Stimulated activated CD8-positive, alpha-beta memory T cell treated with anti-CD3 and anti-CD28 coated beads, Interleukin-2, amount 100 ng/mL, for 48 hours (primary cell): Measurements from ENCODE around the gene ZNHIT6.
"Not testable (repeated sequence)": the region's sequence is repeated elsewhere in the genome, so short reads cannot be mapped to it uniquely, and the experiment has no call there.

Experiments
- DNase-seq, 2 donors: peaks; one replicate each; pipeline ENCODE4 v3.0.0-alpha.2; 2020; ENCODE audit warnings: low read depth in 2 of 2

ZNHIT6 gene

DNA sequence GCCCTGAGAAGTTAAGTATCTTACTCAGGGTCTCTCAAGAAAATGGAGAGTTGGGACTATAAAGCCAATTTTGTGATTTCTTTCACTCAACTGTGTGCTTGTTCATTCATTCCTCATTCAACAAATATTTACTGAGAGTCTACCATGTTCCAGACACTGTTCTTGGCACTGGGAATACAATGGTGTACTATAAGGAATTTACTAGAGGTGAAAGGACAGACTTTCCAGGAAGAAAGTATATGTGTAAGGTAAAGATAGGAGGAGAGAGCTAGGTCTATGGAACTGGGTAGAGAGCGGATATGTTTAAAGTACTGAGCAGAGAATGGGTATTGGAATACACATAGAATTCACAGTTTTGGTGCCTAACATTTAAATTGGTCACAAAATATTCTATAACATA, 42.3 kb downstream of the ZNHIT6 start:
- no peak for DNase-seq

DNA sequence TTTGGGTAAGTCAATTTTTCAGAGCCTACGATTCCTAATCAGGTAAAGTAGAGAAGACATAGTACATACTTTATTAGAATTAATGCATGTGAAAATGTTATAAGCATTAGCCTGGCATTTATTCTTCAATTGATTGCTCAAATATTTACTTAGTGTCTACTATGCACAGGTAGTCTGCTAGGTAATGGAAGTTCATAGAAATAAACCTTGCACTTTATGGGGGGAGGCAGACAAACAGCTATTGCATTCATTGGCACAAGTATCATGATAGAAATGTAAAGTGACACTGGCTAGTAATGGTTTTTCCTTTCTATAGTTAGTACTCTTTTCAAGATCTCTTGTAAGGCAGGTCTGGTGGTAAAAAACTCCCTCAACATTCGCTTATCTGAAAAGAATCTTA, 44.9 kb downstream of the ZNHIT6 start:
- no peak for DNase-seq

DNA sequence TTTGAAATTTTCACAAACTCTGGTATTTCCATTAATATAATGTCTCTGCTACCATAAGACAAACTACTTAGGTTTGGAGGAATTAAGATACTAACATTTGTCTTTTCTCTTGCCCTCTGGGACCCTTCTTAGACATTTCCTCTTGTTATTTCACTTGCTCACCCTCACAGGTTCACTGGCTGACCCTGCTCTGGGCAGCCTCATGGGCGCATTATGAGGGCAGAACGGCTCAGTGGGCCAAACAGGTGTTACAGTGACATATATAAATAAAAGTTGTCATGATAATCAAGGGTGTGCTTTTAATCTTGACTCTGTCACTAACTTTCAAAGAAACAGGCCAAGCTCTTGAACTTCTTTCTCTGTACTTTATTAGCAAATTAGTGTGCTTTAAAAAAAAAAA, 46.5 kb downstream of the ZNHIT6 start:
- no peak for DNase-seq

DNA sequence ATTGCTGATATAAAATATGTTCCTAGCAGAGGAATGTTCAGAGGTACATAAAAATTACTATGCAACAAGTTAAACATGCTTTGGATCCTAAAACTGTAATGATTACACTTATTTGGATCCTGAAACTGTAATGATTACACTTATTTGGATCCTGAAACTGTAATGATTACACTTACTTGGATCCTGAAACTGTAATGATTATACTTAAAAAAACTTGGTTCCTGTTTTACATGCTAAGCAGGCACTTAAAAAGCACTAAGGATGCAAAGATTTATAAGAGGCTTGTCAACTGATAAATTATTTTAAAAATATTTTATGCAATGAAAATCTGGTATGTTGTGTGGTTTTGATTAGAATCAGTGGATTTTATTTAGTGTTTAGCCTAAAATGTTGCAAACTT, 47.7 kb downstream of the ZNHIT6 start:
- no peak for DNase-seq

DNA sequence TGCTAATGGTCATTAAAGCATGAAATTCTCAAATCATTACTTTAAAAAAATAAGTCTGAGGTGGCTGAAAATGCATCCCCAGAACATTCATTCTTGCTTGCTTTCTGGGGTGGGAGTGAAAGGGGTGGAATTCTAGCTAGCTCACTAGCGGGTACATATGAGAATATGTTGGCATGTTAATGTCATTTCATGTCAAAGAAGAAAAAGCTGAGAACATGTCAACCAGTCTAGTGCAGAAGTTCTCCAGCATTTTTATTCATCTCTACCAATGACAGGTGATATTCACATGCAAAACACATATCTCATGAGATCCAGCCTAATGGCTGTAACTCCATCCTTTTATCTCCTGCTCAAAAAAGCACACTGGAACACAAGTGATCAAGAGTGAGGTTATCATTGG, 49.1 kb downstream of the ZNHIT6 start:
- no peak for DNase-seq

DNA sequence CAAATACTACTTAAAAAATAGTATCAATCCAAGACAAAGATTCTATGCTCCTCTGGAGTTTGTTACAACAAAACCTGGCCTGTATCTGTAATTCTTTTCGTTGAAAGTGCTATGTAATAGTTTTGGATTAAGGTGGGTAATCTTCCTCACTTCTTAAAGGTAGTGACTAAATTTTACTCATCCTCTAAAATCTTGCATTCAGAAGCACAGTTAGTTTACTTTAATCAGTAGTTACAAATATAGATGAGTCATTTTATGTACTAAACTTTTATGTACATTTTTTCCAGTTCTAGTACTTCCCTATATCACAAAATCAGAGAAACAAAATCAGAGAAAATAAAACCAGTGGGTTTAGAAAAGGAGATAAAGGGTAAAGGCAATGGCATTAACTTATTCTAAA, 51.3 kb downstream of the ZNHIT6 start:
- no peak for DNase-seq

DNA sequence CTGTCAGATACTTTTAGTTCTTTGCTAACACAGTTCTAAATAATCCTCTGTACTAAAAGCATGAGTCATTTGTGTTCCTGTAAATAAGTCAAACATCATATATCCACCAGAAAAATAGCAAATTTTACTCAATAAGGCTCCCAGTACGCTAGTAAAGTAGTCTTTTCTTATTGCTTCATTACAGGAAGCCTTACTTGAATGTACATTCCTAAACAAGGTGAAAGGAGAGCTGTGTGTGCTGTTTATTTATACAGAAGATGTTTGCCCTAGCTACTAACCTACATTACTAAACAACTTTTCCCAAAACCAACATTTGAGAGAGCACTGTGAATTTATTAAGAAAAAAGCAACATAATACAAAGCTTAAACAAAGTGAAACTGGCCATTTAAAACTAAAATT, 52.0 kb downstream of the ZNHIT6 start:
- no peak for DNase-seq

DNA sequence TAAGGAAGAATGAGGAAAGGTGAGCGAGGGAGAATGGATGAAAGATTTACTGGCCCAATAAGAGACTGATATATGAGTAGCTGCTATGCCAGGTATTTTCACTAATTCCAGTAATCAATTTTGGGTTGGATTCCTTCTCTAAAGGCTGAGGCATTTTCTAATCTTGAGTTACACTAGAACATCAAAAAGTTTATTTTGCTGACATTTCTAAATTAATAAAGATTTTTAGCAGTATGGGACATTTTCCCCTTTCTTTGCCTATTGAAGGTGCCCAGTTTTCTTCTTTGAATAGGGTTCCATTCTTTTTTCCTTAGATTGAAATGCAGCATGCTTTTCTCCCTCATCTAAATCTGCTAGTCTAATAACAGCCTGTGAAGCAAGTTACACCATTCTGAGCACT, 52.9 kb downstream of the ZNHIT6 start:
- DNase-seq: no peak

DNA sequence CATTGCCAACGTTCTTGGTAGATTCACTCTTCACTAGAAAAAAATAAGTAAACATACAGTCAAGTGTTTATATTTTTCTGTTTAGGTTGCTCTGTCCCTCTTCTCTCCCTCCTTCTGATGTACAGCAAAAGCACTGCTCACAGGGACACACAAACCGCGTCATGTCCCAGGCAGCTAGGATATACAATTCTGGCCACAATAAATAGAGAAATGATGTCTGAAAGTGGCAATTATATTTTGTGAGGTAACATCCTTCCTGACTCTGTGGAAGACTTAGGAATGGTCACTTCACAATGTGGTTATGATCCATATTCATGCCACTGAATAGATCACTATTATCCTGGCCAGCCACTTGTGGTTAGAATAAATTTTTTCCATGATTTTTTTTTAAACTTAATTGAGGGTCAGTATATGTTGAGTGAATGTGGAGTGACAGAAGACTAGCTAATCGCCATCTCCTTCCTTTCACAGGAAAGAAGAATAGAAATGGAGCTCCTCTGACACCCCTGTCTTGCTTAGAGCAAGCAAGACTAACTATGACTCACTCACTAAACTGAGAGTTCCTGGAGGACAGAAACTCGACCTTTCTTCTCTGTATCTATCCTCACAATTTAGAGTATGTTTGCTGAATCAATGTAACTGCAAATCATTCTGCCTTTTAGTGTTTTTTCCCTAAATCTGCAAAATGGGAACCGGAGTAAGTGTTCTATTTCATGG, 54.0 kb downstream of the ZNHIT6 start:
- DNase-seq: no peak

DNA sequence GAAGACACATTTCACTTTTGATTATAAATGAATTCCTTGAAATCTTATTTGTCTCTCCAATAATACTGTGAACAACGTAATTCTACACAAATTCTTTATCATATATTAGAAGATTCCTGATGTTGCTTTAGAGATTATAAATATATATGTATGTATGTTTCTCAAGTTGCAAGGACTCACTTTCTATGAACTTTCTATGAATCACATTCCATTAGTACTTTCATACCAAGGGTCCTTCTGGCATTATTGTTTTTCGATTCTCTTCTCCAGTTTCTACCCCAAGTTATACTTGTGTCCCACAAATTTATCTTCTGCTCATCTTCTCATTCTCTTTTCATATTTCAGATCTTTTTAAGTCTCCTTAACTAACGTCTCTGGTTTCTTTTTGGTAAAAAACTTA, 55.9 kb downstream of the ZNHIT6 start:
- DNase-seq: no peak

DNA sequence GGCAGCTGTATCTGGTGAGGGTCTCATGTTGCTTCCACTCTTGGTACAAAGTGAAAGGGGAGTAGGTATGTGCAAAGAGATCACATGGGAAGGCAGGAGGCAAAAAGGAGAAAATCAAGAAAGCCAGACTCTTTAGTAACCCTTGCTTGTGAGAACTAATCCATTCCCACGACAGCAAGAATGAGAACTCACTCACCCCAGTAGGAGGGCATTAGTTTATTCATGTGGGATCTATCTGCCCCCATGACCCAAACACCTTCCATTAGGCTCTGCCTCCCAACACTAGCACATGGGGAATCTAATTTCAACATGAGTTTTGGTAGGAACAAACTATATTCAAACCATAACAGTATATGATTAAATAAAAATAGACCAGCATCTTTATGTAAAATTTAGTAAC, 57.6 kb downstream of the ZNHIT6 start:
- DNase-seq: no peak

DNA sequence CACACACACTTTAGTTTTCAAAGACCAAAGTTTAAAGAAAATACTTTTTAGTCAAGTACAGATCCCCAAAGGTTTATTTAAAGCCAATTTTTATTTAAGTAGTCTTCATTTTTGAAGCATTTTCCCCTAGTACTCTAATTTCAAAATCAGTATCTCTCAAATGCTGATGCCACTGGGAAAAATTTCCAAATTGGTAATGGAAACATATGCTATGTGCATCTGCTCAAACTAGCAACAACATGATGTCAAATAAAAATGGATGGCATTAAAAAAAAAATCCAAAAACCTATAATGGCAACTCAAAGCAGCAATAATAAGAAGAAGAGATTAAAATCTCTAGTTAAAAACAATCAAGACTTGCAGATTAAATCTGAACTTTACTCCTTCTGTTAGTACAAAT, 58.6 kb downstream of the ZNHIT6 start:
- no peak for DNase-seq

DNA sequence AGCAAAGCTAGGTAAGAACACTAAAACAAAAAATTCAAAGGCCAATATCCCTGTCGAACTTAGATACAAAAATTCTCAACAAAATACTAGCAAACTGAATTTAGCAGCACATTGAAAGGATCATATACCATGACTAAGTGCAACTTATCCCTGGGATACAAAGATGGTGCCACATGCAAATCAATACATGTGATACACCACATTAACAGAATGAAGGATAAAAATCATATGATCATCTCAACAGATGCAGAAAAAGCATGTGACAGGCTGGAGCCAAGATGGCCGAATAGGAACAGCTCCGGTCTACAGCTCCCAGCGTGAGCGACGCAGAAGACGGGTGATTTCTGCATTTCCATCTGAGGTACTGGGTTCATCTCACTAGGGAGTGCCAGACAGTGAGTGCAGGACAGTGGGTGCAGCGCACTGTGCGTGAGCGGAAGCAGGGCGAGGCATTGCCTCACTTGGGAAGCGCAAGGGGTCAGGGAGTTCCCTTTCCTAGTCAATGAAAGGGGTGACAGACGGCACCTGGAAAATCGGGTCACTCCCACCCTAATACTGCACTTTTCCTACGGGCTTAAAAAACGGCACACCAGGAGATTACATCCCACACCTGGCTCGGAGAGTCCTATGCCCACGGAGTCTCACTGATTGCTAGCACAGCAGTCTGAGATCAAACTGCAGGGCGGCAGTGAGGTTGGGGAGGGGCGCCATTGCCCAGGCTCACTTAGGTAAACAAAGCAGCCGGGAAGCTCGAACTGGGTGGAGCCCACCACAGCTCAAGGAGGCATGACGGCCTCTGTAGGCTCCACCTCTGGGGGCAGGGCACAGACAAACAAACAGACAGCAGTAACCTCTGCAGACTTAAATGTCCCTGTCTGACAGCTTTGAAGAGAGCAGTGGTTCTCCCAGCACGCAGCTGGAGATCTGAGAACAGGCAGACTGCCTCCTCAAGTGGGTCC, 66.4 kb downstream of the ZNHIT6 start:
- not testable (repeated sequence) for DNase-seq

DNA sequence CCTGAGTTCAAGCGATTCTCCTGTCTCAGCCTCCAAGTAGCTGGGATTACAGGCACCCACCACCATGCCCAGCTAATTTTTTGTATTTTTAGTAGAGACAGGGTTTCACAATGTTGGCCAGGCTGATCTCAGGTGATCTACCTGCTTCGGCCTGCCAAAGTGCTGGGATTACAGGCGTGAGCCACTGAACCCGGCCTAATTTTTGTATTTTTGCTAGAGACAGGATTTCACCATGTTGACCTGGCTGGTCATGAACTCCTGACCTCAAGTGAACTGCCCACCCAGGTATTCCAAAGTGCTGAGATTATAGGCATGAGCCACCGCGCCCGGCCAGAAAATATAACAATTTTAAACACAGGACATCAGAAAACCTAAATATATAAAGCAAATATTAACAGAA, 68.3 kb downstream of the ZNHIT6 start:
- not testable (repeated sequence) for DNase-seq

DNA sequence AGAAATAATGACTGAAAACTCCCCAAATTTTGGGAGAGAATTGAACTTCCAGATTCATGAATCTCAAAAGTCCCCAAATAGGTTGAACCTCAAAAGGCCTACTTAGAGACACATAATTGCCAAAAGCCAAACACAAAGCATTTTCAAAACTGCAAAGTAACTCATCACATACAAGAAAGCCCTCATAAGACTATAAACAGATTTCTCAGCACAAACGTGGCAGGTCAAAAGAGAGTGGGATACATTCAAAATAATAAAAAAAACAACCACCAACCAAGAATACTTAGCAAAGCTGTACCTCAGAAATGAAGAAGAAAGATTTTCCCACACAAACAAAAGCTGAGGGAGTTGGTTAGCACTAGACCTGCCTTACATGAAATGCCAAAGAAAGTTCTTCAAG, 69.8 kb downstream of the ZNHIT6 start:
- no peak for DNase-seq

DNA sequence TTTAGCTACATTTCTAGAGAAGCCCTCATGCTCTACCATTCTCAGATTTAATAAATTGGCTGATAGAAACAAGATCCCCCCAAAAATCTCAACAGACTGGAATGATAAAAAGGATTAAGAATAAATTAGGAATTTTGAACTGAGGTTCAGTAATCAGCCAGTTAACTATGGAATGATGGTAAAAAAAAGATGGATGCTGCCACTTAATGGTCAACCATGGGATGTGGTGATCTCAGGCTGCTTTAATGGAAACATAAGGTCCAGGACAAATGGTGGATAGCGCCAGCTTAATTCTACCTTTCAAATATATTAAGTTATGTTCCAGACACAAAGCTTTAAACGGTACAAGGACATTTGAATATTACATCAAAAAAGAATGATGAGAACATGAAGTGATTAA, 77.7 kb downstream of the ZNHIT6 start:
- no peak for DNase-seq

DNA sequence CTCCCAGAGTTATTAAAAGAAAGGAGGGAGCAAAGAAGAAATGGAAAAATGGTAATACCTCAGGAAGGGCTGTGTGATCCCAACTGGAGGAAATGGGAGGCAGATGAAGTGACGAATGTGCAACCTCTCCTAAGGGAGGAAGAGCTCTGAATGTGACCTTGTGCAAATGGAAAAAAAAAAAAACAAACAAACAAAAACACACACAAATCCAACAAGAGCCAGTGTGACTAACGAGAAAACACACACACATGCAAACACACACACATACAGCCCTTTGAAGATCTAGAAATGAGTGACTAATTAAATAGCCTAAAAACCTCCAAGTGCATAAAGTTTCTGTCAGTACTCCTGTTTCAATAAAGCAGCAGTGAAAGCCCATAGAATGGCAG, 78.7 kb downstream of the ZNHIT6 start:
- DNase-seq: no peak

DNA sequence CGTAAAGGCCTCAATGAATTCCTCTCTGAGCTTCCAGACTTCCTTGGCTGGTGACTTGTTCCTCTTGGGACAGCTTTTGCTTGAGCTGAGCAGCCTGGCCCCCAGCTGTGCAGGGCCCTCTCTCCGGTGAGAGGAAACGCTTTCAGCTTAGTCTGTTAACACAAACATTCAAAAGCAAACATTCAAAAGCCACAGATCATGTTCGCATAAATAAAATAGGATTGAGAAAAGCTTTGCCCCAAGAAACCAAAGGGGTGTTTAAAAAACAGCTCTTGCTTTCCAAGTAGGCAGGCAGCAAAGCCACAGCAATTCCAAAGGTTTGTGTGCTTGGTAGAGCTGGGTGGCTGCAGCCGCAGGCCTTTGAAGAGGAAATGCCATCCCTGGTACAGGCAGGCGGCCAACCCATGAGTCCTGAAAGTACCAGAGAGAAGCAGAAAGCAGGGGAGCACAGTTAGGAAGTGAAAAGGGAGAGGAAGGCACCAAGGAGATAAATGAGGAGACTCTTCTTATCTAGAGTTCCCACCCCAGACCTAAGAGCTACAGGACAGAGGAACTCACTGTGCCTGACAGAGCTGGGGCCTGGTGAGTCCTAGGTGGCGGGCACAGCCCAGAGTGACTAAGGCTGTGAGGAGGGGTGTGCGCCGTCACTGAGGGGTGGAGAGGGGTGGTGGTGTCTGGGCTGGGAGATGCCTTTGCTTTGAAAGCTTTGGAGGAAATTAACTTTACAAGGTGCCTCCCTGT, 79.3 kb downstream of the ZNHIT6 start:
- no peak for DNase-seq

DNA sequence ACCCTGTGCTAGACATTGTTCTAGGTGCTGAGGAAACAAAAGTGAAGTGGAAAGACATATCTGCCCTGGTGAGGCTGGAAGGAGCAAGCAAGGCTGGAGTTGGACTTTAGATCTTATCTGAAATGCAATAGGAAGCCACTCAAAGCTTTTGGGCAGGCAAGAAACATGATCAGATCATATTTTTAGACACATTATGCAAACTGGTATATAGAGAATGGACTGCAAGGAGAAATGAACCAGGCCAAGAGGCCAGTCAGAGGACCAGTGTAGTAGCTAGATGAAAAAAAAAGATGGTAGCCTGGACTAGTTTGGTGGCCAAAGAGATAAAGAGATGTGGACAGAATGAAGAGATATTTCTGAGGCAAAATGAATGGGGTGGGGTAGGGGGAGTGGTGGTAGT, 81.4 kb downstream of the ZNHIT6 start:
- no peak for DNase-seq

DNA sequence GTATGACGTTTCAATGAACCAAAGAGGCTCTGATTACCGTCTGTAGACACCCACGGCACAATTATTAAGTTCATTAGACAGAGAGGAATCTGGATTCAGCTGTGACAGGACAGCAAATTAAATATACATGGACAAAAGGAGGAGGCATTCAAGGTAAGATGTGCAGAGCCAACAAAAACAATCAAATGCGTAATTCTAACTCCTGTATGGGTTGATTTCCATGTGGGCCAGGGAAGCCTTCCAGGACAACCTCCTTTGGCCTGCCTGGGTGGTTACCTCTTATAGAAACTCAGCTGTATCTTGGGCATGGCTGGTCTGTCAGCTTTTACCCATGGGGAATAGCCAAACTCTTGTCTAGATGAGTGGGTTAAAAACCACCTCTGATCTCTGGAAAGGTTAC, 83.9 kb downstream of the ZNHIT6 start:
- DNase-seq: no peak

DNA sequence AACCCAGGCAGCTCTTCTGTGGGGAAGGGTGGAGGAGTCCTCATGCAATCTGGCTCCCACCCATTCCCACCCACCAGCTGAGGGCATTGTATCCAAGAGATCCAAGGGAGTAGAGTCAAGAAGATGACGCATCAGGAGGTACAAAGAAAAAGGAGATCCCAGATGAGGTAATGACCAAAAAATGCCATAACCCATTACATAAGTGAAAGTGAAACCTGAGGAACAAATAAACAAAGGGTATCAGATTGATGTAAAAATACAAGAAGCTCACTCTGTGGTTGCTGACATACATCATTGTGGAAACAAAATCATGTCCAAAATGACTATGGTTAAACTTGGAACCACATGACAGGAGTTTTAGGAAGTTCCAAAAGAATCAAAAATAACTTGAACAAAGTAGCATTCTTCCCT, 85.2 kb downstream of the ZNHIT6 start:
- DNase-seq: no peak

DNA sequence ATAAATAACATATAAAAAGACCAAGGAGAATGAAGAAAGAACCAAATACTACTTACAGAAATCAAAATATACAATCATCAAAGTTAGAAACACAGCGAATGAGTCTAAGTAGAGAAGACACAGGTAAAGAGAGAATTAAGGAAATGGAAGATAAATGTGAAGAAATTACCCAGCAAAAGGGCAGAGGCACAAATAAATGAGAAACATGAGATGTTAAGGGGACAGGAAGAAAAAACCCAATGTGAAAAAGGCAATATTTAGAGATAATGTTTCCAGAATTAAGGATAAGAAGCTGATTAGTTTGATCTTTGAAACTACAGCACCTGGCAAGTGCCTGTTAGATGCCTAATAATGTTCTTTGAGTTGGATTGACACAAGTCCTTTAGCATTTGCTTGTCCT, 86.8 kb downstream of the ZNHIT6 start:
- DNase-seq: no peak
